Stimulated activated naive CD4-positive, alpha-beta T cell (primary cell): ENCODE data around the gene NOP58.
"Not testable (repeated sequence)": the region's sequence is repeated elsewhere in the genome, so short reads cannot be mapped to it uniquely, and the experiment has no call there.

Experiments used
- DNase-seq, 6 experiments: peaks; one replicate each; lab custom pipeline; 2025; lab: John Stamatoyannopoulos, UW

NOP58 gene

DNA sequence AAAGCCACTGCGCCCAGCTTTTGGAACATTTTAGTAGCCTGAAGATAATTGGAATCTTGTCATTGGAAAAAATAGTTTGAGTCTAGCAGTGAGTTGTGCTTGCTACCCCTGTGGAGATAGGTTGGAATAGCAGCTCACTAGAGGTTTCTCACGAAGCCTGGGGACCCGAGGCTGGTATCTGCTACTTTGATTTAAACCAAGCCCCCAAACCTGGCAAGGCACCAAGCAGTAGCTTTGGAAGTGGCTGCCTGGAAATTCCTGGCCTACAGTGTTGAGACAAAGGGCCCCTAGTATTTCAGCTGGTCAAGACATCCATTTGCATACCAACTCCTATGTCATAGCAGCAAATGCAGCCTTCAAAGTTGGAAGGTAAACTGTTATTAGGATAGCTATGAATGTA lies 42.1 kb downstream of the NOP58 start:
- DNase-seq = no peak

DNA sequence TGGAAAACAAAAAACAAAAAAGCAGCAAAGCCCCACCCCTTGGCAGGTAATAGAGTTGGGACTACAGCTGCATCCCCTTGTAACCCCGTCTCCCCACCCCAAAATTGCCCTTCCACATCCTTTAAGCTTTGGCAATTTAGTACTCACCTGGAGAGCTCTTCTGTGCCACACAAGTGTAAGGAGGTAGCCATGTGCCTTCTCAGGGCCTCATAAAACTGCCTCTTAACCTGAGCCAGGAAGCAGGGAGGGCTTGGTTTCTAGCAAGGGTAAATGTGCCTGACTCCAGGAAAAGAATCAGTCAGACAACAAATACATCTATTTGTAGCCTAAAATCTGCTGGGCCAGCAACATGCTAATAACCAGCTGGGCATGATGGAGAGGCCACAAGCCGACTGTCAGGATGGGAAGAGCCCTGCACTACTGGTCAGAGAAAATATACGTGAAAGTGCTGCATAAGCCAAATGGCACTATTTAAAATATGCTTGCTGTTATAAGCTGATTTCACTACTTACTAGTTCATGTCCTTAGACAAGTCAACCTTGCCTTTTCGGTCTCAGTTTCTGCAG lies 46.3 kb downstream of the NOP58 start:
- no peak for DNase-seq

DNA sequence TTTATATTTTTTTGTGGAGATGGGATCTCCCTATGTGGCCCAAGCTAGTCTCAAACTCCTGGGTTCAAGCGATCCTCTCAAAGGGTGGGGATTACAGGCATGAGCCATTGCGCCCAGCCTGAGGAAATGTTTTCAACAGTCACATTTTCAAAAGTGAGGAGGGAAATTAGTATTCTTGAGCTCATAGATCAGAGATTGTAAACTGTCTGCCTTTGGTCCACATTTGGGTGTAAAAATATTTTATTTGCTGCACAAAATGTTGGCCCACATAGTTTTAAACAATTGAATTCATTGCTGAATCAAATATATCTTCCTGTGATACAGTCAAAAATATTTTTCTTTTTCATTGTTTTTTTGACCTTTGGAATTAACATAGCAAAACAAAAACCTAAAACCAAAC lies 48.6 kb downstream of the NOP58 start:
- no peak for DNase-seq

DNA sequence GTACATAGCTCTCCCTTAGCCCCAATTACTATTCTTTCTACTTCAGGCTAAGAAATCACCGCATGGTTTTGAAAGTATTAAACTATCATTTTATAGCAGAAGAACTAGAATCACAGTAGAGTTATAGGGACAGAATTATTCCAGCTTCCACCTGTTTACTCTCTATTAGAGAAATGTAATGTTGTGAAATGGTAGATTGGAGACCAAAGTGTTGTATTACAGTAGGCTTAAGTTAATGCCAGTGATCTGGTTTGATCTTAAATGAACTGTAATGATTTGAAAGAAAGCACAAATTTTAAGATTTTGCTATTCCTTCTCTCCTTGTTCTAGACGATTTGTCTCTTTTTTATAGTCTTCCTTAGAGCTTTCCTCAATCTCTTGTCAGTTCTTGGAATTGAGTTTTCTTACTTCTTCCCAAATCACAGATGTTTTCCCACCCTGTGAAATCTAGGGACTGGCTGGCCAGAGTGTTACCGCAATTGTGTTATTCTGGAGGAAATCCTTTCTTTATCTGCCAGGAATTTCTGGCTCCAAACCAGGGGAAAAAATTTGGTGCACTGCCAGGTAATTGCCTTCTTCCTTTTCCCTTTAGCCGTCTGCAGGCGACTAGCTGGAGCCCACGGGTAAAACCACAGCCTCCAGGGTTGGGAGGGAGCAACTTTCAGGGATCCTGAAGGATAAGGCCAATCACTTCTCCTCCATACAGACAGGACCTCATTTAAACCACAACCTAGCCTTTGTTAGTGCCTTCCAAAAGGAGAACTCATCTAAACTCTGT lies 51.7 kb downstream of the NOP58 start:
- no peak for DNase-seq

DNA sequence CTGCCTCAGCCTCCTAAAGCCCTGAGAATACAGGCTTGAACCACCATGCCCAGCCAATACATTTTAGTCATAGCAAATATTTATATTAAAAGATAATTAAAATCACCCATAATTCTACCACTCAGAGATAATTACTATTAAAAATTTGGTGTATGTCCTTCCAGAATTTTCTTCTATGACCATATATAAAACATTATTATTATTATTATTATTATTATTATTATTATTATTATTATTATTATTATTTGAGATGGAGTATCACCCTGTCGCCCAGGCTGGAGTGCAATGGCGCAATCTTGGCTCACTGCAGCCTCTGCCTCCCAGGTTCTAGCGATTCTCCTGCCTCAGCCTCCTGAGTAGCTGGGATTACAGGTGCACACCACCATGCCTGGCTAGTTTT lies 54.8 kb downstream of the NOP58 start:
- not testable (repeated sequence) for DNase-seq

DNA sequence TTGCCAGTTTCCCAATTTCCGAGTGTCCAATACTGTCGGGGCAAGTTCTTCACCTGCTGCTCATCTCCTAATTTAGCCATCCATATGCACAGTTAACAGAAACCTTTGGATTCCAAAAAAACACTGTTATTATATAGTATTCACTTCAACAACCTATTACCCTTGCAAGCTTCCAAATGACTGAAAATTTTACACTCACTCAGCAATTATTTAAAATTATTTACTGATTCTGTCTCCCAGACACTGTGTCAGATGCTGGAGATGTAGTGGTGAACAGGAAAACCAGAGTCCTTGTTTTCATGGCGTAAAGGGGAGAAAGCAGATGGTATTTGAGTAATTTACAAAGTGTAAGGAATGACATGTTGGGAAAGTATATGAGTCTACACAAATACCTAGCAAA lies 56.9 kb downstream of the NOP58 start:
- DNase-seq = no peak

DNA sequence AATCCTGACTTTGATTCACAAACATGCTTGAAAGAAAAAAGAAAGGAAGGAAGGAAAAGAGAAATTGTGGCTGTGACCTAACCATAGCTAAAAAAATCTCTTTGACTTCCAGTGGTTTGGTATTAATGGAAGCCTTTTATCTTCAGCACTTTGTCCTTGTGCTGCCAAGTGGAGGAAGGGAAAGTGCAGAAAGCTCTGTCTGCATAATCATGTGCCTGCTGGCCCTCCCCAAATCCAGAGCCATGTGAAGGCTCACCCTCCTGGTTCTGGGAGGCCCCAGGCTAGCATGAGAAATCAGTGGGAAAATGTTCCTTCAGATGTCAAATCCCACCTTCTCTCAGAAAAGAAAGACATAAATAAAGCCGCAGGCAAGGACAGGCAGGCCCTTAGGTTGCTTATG lies 62.3 kb downstream of the NOP58 start:
- no peak for DNase-seq

DNA sequence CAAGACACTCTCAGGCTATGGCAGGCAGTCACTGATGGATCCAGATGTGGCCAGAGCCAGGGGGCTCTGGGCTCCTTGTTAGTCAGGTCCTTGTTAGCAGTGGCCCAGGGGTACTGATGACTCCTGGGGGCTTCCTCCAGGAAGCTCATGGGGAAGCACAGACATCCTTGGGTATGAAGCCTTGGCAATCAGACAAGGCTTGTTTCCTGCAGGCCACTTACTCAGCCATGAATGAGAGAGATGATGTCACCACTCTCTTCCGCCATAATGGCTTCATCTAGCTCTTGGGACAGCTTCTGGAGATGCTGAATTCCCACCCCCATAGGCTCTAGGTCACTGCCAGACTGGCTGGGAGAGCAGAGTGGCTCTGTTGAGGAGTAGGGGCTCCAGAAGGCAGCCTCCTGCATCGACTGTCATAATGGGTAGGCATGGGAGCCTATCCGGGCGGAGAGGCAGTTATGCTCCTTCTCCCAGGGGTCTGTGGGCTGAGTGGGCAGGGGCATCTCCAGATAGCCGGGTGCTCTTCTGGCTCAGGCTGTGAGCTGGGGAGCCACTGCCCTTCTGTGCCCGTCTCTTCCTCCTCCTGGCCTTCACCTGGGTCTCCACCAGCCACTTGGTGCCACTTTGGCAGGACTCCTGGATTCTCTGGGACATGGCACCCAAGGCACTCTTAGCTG lies 70.4 kb downstream of the NOP58 start:
- no peak for DNase-seq

DNA sequence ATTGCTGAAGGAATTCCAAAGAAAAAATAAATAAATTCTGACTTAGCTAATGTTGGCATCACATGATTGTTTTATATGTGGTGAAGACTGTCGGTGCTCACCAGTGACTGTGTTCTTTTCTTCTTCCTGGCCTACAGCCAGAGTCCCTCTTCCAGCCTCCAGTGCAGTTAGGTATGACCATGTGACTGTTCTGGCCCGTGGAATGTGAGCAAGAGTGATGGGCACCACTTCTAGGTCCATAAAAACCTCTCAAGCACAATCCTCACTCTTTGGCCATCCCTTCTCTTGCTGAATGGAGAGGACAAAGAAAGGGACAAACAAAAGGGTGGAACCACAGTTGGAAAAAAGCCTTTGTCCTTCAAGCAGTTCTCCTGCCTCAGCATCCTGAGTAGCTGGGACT lies 71.6 kb downstream of the NOP58 start:
- DNase-seq = no peak

DNA sequence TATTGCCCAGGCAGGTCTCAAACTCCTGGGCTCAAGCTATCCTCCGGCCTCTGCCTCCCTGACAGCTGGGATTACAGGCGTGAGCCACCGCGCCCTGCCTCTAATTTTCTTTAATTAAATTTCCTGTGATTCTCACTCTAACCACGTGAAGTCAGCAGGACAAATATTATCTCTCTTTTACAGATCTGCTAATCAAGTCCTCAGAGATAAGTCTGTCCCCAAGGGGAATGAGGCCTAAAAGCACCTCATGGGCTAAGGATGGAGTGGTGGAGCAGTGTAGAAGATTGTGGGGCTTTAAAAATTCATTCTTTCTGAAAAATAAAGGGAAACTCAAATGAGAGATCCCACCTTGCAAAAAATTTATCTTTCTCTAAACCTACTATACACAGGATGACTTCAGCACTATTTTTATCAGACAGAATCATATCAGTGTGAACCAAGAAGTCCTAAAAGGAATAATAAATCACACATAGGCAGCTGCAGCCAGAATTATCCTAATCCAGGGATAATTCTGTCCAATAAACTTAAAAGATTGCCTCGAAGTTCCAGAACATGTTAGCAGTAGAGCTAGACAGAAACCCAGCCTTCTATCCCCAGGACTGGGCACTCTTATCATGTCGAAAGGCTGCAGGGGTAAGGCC lies 72.3 kb downstream of the NOP58 start:
- no peak for DNase-seq

DNA sequence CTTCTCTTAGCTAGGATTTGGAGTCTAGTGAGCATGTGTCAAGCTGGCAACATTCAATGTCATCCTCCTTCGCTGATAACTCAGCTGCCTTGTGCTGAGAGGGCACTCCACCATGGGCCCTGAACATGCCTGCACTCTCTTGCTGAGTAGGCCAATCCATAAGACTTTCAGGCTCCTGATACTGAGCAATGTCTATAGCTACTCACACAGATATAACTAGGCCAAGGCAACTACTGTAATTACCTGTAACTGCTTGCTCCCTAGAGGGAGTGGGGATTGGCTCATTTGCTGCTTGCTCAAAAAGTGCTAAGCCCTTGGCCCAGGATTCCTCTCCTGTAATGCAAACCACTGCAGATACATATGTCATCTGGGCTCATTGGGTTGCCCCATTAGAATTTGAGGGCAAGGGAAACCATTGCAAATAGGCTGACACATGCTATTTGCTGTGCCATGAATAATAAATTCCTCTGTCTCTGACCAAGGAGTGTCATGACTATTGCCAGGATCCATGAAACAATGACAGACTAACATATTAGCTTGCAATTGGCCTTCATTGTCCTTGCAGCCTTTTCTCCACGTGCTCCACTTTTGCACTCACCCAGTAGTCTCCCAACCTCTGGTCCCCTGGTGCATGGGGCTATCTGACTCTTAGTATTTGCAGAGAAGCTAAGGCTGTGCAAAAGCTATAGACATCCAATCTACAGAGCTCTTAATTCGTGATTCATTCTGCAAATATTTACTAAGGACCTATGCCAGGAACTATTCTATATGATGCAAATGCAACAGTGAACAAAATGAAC lies 73.7 kb downstream of the NOP58 start:
- DNase-seq = no peak

DNA sequence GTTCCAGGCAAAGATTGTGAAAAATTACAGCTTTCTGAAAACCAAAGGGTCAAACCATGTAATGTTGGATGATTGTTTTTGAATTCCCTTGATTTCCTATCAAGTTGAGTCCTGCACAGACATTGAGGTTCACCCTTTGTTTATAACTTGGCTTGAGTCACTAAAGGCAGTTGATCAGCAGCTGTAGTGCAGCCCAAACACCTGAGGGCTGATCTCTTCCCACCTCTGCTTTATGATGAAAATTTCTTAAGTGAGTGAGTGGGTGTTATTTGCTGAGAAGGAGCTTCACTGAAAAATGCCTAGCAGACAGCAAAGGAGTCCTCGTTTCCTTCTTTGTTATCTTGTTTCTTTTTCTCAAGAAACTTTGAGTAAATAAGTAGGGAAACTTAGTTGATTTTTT lies 78.6 kb downstream of the NOP58 start:
- no peak for DNase-seq

DNA sequence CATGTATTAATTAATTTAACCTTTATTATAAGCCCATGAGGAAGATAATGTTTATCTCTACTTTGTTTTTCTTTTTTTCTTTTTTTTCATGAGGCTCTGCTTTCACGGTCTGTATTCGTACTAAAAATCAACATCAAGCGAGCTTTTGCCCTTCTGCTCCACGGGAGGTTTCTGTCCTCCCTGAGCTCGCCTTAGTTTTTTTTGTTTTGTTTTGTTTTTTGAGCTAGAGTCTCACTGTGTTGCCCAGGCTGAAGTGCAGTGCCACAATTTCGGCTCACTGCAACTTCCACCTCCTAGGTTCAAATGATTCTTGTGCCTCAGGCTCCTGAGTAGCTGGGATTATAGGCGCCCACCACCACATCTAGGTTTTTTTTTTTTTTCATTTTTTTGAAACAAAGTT lies 80.6 kb downstream of the NOP58 start:
- no peak for DNase-seq
